Fibroblast of lung (primary cell): ENCODE data around the gene TMEM217. TPM values are rescaled to one million over a fixed set of nuclear protein-coding genes. Genes with fewer than 3 reads are reported as not detected.

Experiments
- DNase-seq, 2 donors: peaks; one replicate each; pipeline versions ENCODE4 v3.0.0 to v3.0.0-alpha.2; 2010; ENCODE audit warnings: low read depth in 2 of 2
- H2AFZ ChIP-seq: 2 replicates; pipeline ENCODE4 v1.5.1; 2012; ENCODE audit warnings: low read length, control low read depth, inconsistent platforms
- H3K27ac ChIP-seq: 2 replicates; pipeline ENCODE4 v1.5.1; 2011; ENCODE audit warnings: low read length, control low read depth; ENCODE audit not compliant: insufficient read depth
- H3K27me3 ChIP-seq: 2 replicates; pipeline ENCODE4 v1.5.1; 2011; ENCODE audit warnings: mild to moderate bottlenecking, low read length; ENCODE audit not compliant: control insufficient read depth, insufficient read depth
- H3K36me3 ChIP-seq: 2 replicates; pipeline ENCODE4 v1.5.1; 2011; ENCODE audit warnings: low read length; ENCODE audit not compliant: control insufficient read depth, insufficient read depth
- H3K4me1 ChIP-seq: 2 replicates; pipeline ENCODE4 v1.5.1; 2011; ENCODE audit warnings: low read length; ENCODE audit not compliant: control insufficient read depth, insufficient read depth; ENCODE audit errors: extremely low read depth
- H3K4me2 ChIP-seq: 2 replicates; pipeline ENCODE4 v1.5.1; 2011; ENCODE audit warnings: low read length, control low read depth; ENCODE audit not compliant: insufficient read depth; ENCODE audit errors: extremely low read depth
- H3K4me3 ChIP-seq, 4 experiments: fragments of 200-600 bp in 1 of 4; sonication (generic) in 1 of 4; replicated peaks in 1 of 4; 2 replicates each; pipeline ENCODE4 v1.5.1; 2011 to 2016; ENCODE audit warnings: low read length in 4 of 4, low read depth in 3 of 4, mild to moderate bottlenecking in 3 of 4, control low read depth in 2 of 4, inconsistent platforms in 1 of 4, mixed read lengths in 1 of 4; ENCODE audit not compliant: insufficient read depth in 1 of 4; ENCODE audit errors: control extremely low read depth in 1 of 4
- H3K79me2 ChIP-seq: 2 replicates; pipeline ENCODE4 v1.5.1; 2012; ENCODE audit warnings: mild to moderate bottlenecking, low read length, inconsistent platforms; ENCODE audit not compliant: control insufficient read depth, insufficient read depth
- H3K9ac ChIP-seq: 2 replicates; pipeline ENCODE4 v1.5.1; 2011; ENCODE audit warnings: mild to moderate bottlenecking, low read length, control low read depth; ENCODE audit not compliant: insufficient read depth
- H3K9me3 ChIP-seq: 2 replicates; pipeline ENCODE4 v1.5.1; 2012; ENCODE audit warnings: low read depth, low read length; ENCODE audit not compliant: control insufficient read depth, insufficient read depth
- H4K20me1 ChIP-seq: 2 replicates; pipeline ENCODE4 v1.5.1; 2011; ENCODE audit warnings: low read length; ENCODE audit not compliant: control insufficient read depth, insufficient read depth; ENCODE audit errors: extremely low read depth
- CTCF ChIP-seq, 2 donors: IDR thresholded peaks in 1 of 2; conservative IDR thresholded peaks in 1 of 2; 1 replicate in 1 of 2; 2 replicates in 1 of 2; pipeline ENCODE4 v1.5.1; 2011 to 2012; ENCODE audit warnings: low read length in 2 of 2, control low read depth in 1 of 2, inconsistent platforms in 1 of 2, low read depth in 1 of 2, mild to moderate bottlenecking in 1 of 2
- EZH2 ChIP-seq: IDR thresholded peaks from 2 replicates; pipeline ENCODE4 v1.5.1; 2012; ENCODE audit warnings: low read length, control low read depth, mild to moderate bottlenecking; ENCODE audit errors: missing control alignments
- polyA plus RNA-seq, 2 donors: library from polyadenylated mRNA; depleted of rRNA in 1 of 2; stranded (reverse) in 1 of 2; unstranded in 1 of 2; fragments of >200 nt; gene quantifications; 2 replicates each; pipeline ENCODE4 v1.2.1, GENCODE V29; 2011 to 2012; ENCODE audit warnings: missing spikeins in 1 of 2
- total RNA-seq: library from RNA; depleted of rRNA; stranded (reverse); fragments of >200 nt; gene quantifications from 2 replicates; pipeline ENCODE4 v1.2.1, GENCODE V29; 2014

TMEM217 gene
- total and polyA plus RNA-seq, 2 donors (not counting 1 experiment from before 2014, with no cell fraction given) = 3.1 to 4.0 TPM

GRCh38 chr6:37218061-37218460, 39.9 kb downstream of the TMEM217 start:
- H2AFZ ChIP-seq = no peak overlapping the region

GRCh38 chr6:37212268-37212667, 45.7 kb downstream of the TMEM217 start:
- Histone ChIP-seq H3K79me2 (no peaks in the 10 kb centered on the region), H3K9me3 (no peaks in the 10 kb centered on the region), H3K27me3 (peaks cover 2% of the 10 kb centered on the region), H3K4me1 (no peaks in the 10 kb centered on the region), H3K4me2 (no peak overlapping the region), H4K20me1 (no peaks in the 10 kb centered on the region), H3K4me3 (no peak overlapping the region), H3K9ac (no peak overlapping the region), H2AFZ (no peak overlapping the region), H3K36me3 (no peaks in the 10 kb centered on the region), H3K27ac (no peak overlapping the region)
- no peak for DNase-seq
- TF ChIP-seq EZH2 = no peak
- TF ChIP-seq CTCF (conservative IDR thresholded peaks at IDR 0.05 in 1 of 2, IDR thresholded peaks at IDR 0.05 in 1 of 2; ENCODE audit: low read depth in 1 of 2, low read length in 2 of 2) = no peak

More at GRCh38 chr6:37218061-37218460, 39.9 kb downstream of the TMEM217 start:
- TF ChIP-seq CTCF (conservative IDR thresholded peaks at IDR 0.05 in 1 of 2, IDR thresholded peaks at IDR 0.05 in 1 of 2; ENCODE audit: low read depth in 1 of 2, low read length in 2 of 2) (no peak), EZH2 (no peak)
- no peak overlapping the region for H3K9ac ChIP-seq
- no peaks in the 10 kb centered on the region for H3K27me3 ChIP-seq
- H3K4me3 ChIP-seq = no peak overlapping the region
- H3K27ac ChIP-seq = no peak overlapping the region
- H3K36me3 ChIP-seq = no peaks in the 10 kb centered on the region
- no peaks in the 10 kb centered on the region for H3K79me2 ChIP-seq
- H3K4me2 ChIP-seq = no peak overlapping the region
- H3K9me3 ChIP-seq = no peaks in the 10 kb centered on the region
- H3K4me1 ChIP-seq = peaks cover 2% of the 10 kb centered on the region
- no peak for DNase-seq
- no peaks in the 10 kb centered on the region for H4K20me1 ChIP-seq

- Histone ChIP-seq H3K4me1 (no peaks in the 10 kb centered on the region), H3K4me3 (no peak overlapping the region), H3K4me2 (no peak overlapping the region), H3K27ac (no peak overlapping the region), H3K36me3 (no peaks in the 10 kb centered on the region), H3K9ac (no peak overlapping the region), H3K27me3 (peaks cover 2% of the 10 kb centered on the region), H3K79me2 (no peaks in the 10 kb centered on the region), H2AFZ (peak overlapping the region; percentile 5), H3K9me3 (no peaks in the 10 kb centered on the region), H4K20me1 (no peaks in the 10 kb centered on the region)
- peak; percentile 69 to 87 for DNase-seq
- no peak for TF ChIP-seq EZH2
- TF ChIP-seq CTCF (conservative IDR thresholded peaks at IDR 0.05 in 1 of 2, IDR thresholded peaks at IDR 0.05 in 1 of 2; ENCODE audit: low read depth in 1 of 2, low read length in 2 of 2) = peak; percentile 93 to 99
Observed at GRCh38 chr6:37210313-37210968, 47.5 kb downstream of the TMEM217 start.
